ENCODE results near the gene MICAL3.

The MICAL3 gene

GRCh38 chr22:17855572-17856290 lies 168.6 kb downstream of the MICAL3 start:
- Histone ChIP-seq H3K9ac (ENCODE audit: low read length) (no peak overlapping the region), H3K27me3 (ENCODE audit: low read depth, low read length) (no peaks in the 10 kb centered on the region), H2AFZ (ENCODE audit: low read depth, low read length) (no peak overlapping the region), H3K9me3 (ENCODE audit: insufficient read depth, low read length) (no peaks in the 10 kb centered on the region), H3K4me1 (ENCODE audit: low read length) (no peaks in the 10 kb centered on the region), H4K20me1 (ENCODE audit: insufficient read depth, low read length) (no peaks in the 10 kb centered on the region), H3K36me3 (replicated peaks; ENCODE audit: low read depth, low read length) (peaks cover 52% of the 10 kb centered on the region), H3K4me3 (ENCODE audit: low read length) (no peak overlapping the region), H3K4me2 (ENCODE audit: low read length) (no peak overlapping the region), H3K27ac (ENCODE audit: low read length) (no peak overlapping the region), H3K79me2 (ENCODE audit: low read length) (no peaks in the 10 kb centered on the region)
- no peak for TF ChIP-seq EZH2phosphoT487 (IDR thresholded peaks at IDR 0.05; ENCODE audit: low read depth)
- TF ChIP-seq, protein P1, sequence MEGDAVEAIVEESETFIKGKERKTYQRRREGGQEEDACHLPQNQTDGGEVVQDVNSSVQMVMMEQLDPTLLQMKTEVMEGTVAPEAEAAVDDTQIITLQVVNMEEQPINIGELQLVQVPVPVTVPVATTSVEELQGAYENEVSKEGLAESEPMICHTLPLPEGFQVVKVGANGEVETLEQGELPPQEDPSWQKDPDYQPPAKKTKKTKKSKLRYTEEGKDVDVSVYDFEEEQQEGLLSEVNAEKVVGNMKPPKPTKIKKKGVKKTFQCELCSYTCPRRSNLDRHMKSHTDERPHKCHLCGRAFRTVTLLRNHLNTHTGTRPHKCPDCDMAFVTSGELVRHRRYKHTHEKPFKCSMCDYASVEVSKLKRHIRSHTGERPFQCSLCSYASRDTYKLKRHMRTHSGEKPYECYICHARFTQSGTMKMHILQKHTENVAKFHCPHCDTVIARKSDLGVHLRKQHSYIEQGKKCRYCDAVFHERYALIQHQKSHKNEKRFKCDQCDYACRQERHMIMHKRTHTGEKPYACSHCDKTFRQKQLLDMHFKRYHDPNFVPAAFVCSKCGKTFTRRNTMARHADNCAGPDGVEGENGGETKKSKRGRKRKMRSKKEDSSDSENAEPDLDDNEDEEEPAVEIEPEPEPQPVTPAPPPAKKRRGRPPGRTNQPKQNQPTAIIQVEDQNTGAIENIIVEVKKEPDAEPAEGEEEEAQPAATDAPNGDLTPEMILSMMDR (IDR thresholded peaks at IDR 0.05; ENCODE audit: low read depth, low read length): no peak

DNA sequence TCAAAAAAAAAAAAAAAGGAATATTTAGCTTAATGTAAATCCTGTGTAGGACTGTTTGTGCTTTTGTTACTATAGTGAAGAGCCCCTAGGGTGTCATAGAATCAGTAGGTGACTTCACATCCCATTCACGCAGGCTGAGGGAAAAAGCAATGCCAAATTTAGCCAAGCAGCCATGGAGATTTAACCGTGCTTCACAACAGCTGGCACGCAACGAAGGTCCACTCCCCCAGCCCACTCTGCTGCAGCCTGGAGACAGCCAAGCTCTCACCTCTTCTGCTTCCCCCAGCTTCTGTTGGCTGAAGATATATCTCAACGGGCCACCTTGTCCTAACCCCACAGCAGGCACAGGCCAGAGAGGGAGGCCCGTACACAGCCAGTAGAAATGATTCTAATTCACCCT lies 171.3 kb downstream of the MICAL3 start:
- Histone ChIP-seq H3K27ac (ENCODE audit: low read length) (no peak overlapping the region), H4K20me1 (ENCODE audit: insufficient read depth, low read length) (no peaks in the 10 kb centered on the region), H3K36me3 (replicated peaks; ENCODE audit: low read depth, low read length) (peaks cover 39% of the 10 kb centered on the region), H2AFZ (ENCODE audit: low read depth, low read length) (no peak overlapping the region), H3K9ac (ENCODE audit: low read length) (no peak overlapping the region), H3K4me1 (ENCODE audit: low read length) (no peaks in the 10 kb centered on the region), H3K79me2 (ENCODE audit: low read length) (no peaks in the 10 kb centered on the region), H3K4me3 (ENCODE audit: low read length) (no peak overlapping the region), H3K27me3 (ENCODE audit: low read depth, low read length) (no peaks in the 10 kb centered on the region), H3K4me2 (ENCODE audit: low read length) (no peak overlapping the region), H3K9me3 (ENCODE audit: insufficient read depth, low read length) (no peaks in the 10 kb centered on the region)
- TF ChIP-seq, protein P1 (IDR thresholded peaks at IDR 0.05; ENCODE audit: low read depth, low read length): no peak
- no peak for TF ChIP-seq EZH2phosphoT487 (IDR thresholded peaks at IDR 0.05; ENCODE audit: low read depth)

DNA sequence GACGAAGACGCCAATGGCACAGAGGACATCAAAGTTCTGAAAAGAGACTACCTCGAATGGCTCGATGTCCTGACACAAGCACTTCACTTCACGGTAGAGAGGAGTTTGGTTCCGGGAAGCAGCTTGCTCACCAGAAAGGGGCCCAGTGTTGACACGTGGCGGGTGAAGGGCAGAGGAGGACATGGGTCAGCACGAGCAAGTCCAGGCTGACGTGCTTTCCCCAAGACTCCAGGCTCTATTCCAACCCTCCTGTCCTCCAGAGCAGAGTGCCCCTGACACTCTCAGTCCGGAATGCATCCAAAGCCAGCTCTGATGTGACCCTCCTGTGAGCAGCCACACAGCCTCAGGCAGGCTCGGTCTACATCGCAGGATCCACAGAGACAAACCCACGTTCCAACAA lies 172.6 kb downstream of the MICAL3 start:
- H3K4me1 ChIP-seq (ENCODE audit: low read length): no peaks in the 10 kb centered on the region
- no peak overlapping the region for H3K9ac ChIP-seq (ENCODE audit: low read length)
- no peaks in the 10 kb centered on the region for H3K27me3 ChIP-seq (ENCODE audit: low read depth, low read length)
- H3K79me2 ChIP-seq (ENCODE audit: low read length): no peaks in the 10 kb centered on the region
- H2AFZ ChIP-seq (ENCODE audit: low read depth, low read length): no peak overlapping the region
- H3K4me3 ChIP-seq (ENCODE audit: low read length): no peak overlapping the region
- H3K9me3 ChIP-seq (ENCODE audit: insufficient read depth, low read length): no peaks in the 10 kb centered on the region
- no peak overlapping the region for H3K27ac ChIP-seq (ENCODE audit: low read length)
- H3K36me3 ChIP-seq (replicated peaks; ENCODE audit: low read depth, low read length): peaks cover 36% of the 10 kb centered on the region
- H4K20me1 ChIP-seq (ENCODE audit: insufficient read depth, low read length): no peaks in the 10 kb centered on the region
- no peak overlapping the region for H3K4me2 ChIP-seq (ENCODE audit: low read length)
- TF ChIP-seq EZH2phosphoT487 (IDR thresholded peaks at IDR 0.05; ENCODE audit: low read depth): no peak
- TF ChIP-seq, protein P1 (IDR thresholded peaks at IDR 0.05; ENCODE audit: low read depth, low read length): no peak

- no peaks in the 10 kb centered on the region for H3K4me1 ChIP-seq (ENCODE audit: low read length)
Measured at GRCh38 chr22:17847360-17848078, 176.8 kb downstream of the MICAL3 start.

More at GRCh38 chr22:17847360-17848078, 176.8 kb downstream of the MICAL3 start:
- no peak overlapping the region for H3K4me3 ChIP-seq (ENCODE audit: low read length)
- H3K9ac ChIP-seq (ENCODE audit: low read length): no peak overlapping the region
- no peaks in the 10 kb centered on the region for H3K79me2 ChIP-seq (ENCODE audit: low read length)
- H3K27me3 ChIP-seq (ENCODE audit: low read depth, low read length): no peaks in the 10 kb centered on the region
- H3K4me2 ChIP-seq (ENCODE audit: low read length): no peak overlapping the region
- peaks cover 39% of the 10 kb centered on the region for H3K36me3 ChIP-seq (replicated peaks; ENCODE audit: low read depth, low read length)
- H2AFZ ChIP-seq (ENCODE audit: low read depth, low read length): no peak overlapping the region
- H3K9me3 ChIP-seq (ENCODE audit: insufficient read depth, low read length): no peaks in the 10 kb centered on the region
- TF ChIP-seq EZH2phosphoT487 (IDR thresholded peaks at IDR 0.05; ENCODE audit: low read depth): no peak
- TF ChIP-seq, protein P1 (IDR thresholded peaks at IDR 0.05; ENCODE audit: low read depth, low read length): no peak
- H3K27ac ChIP-seq (ENCODE audit: low read length): no peak overlapping the region
- no peaks in the 10 kb centered on the region for H4K20me1 ChIP-seq (ENCODE audit: insufficient read depth, low read length)

Data from OCI-LY3 (cell line).